SK-N-SH (cell line): ENCODE data around the gene BEX4. TPM values are rescaled to one million over a fixed set of nuclear protein-coding genes. Genes with fewer than 3 reads are reported as not detected.

Experiments used
- CTCF ChIA-PET: fragments of 300-600, 350-600 bp; formaldehyde crosslinking; extraction: SDS; loops from one replicate; lab custom pipeline; 2021; lab: Yijun Ruan, JAX
- POLR2A ChIA-PET: fragments of 350-600 bp; sonication (Branson Sonifier 250); formaldehyde crosslinking; extraction: SDS; loops from one replicate; lab custom pipeline; 2020; ENCODE audit warnings: antibody characterized with exemption, inconsistent platforms; lab: Yijun Ruan, JAX
- DNase-seq: peaks from one replicate; pipeline ENCODE4 v3.0.0; 2012
- H2AFZ ChIP-seq: fragments of 200-600 bp; sonication (generic); 2 replicates; pipeline ENCODE4 v1.8.1; 2016; ENCODE audit warnings: antibody characterized with exemption, mild to moderate bottlenecking, low read depth
- H3F3A ChIP-seq: fragments of 200-600 bp; sonication (generic); replicated peaks from 2 replicates; pipeline ENCODE3; 2016; ENCODE audit warnings: antibody characterized with exemption, mild to moderate bottlenecking; ENCODE audit not compliant: insufficient read depth
- H3K27ac ChIP-seq, 2 experiments: fragments of 200-500 bp in 1 of 2; fragments of 200-600 bp in 1 of 2; sonication (Bioruptor generic) in 1 of 2; sonication (generic), shearing (Covaris generic) in 1 of 2; 2 replicates each; pipeline versions ENCODE4 v1.5.1 to v1.6.1; 2014 to 2016; ENCODE audit warnings: low read depth in 2 of 2, inconsistent platforms in 1 of 2, low read length in 1 of 2, mild to moderate bottlenecking in 1 of 2, mixed read lengths in 1 of 2
- H3K27me3 ChIP-seq: fragments of 200-600 bp; sonication (generic), shearing (Covaris generic); 2 replicates; pipeline ENCODE4 v1.6.1; 2016; ENCODE audit warnings: mixed run types; ENCODE audit not compliant: insufficient read depth
- H3K36me3 ChIP-seq, 2 experiments: fragments of 200-500 bp in 1 of 2; fragments of 200-600 bp in 1 of 2; sonication (Bioruptor generic) in 1 of 2; sonication (generic) in 1 of 2; replicated peaks in 1 of 2; 2 replicates each; pipeline versions ENCODE3 to v1.5.1; 2014 to 2016; ENCODE audit warnings: low read length in 1 of 2, mild to moderate bottlenecking in 1 of 2; ENCODE audit not compliant: insufficient read depth in 2 of 2, control insufficient read depth in 1 of 2
- H3K4me1 ChIP-seq, 2 experiments: fragments of 200-500 bp in 1 of 2; fragments of 200-600 bp in 1 of 2; sonication (Bioruptor generic) in 1 of 2; sonication (generic), shearing (Covaris generic) in 1 of 2; 2 replicates each; pipeline versions ENCODE4 v1.5.1 to v1.6.1; 2014 to 2016; ENCODE audit warnings: low read depth in 1 of 2, low read length in 1 of 2, mixed run types in 1 of 2; ENCODE audit not compliant: insufficient read depth in 2 of 2, control insufficient read depth in 1 of 2
- H3K4me2 ChIP-seq: fragments of 200-600 bp; sonication (generic), shearing (Covaris generic); 2 replicates; pipeline ENCODE4 v1.6.1; 2017; ENCODE audit warnings: mixed run types
- H3K4me3 ChIP-seq, 2 experiments: fragments of 200-500 bp in 1 of 2; fragments of 200-600 bp in 1 of 2; sonication (Bioruptor generic) in 1 of 2; sonication (generic), shearing (Covaris generic) in 1 of 2; 2 replicates each; pipeline versions ENCODE4 v1.5.1 to v1.8.1; 2014 to 2016; ENCODE audit warnings: low read depth in 2 of 2, inconsistent platforms in 1 of 2, low read length in 1 of 2, mild to moderate bottlenecking in 1 of 2, mixed read lengths in 1 of 2, moderate library complexity in 1 of 2
- H3K79me2 ChIP-seq: fragments of 200-600 bp; sonication (generic); 2 replicates; pipeline ENCODE4 v1.8.1; 2017; ENCODE audit warnings: mild to moderate bottlenecking; ENCODE audit not compliant: insufficient read depth
- H3K9ac ChIP-seq: fragments of 200-600 bp; sonication (generic); 2 replicates; pipeline ENCODE4 v1.6.1; 2017; ENCODE audit warnings: mixed run types
- H3K9me2 ChIP-seq: fragments of 200-600 bp; sonication (generic); 2 replicates; pipeline ENCODE4 v1.6.1; 2017; ENCODE audit warnings: mixed run types
- H3K9me3 ChIP-seq: fragments of 200-600 bp; sonication (generic); 2 replicates; pipeline ENCODE4 v1.6.1; 2017; ENCODE audit warnings: mixed run types, mild to moderate bottlenecking, moderate library complexity
- H4K20me1 ChIP-seq: fragments of 200-600 bp; sonication (generic); 2 replicates; pipeline ENCODE4 v1.6.1; 2017; ENCODE audit warnings: mild to moderate bottlenecking, mixed run types; ENCODE audit not compliant: insufficient read depth
- CHD2 ChIP-seq: fragments of 150-350 bp; IDR thresholded peaks from 2 replicates; pipeline ENCODE4 v1.6.1; 2018; ENCODE audit warnings: low read length; ENCODE audit not compliant: partially characterized antibody
- EP300 ChIP-seq, 2 experiments: IDR thresholded peaks; 2 replicates each; pipeline versions ENCODE4 v1.4.0 to v1.6.1; 2012; ENCODE audit warnings: borderline replicate concordance in 1 of 2, low read depth in 1 of 2, low read length in 1 of 2
- EZH2phosphoT487 ChIP-seq: fragments of 200-600 bp; sonication (generic); IDR thresholded peaks from 2 replicates; pipeline ENCODE4 v1.6.1; 2017; ENCODE audit warnings: low read depth, mixed run types, mild to moderate bottlenecking, antibody characterized with exemption, moderate library complexity, borderline replicate concordance
- FOSL2 ChIP-seq: IDR thresholded peaks from 2 replicates; pipeline ENCODE4 v1.4.0; 2012; ENCODE audit warnings: low read depth, mild to moderate bottlenecking, moderate library complexity, borderline replicate concordance
- FOXJ3 ChIP-seq: sonication (generic); formaldehyde crosslinking; IDR thresholded peaks from 2 replicates; pipeline ENCODE4 v1.5.1; 2020; ENCODE audit warnings: mild to moderate bottlenecking, missing genetic modification reagents
- GABPA ChIP-seq: IDR thresholded peaks from 2 replicates; pipeline ENCODE4 v1.4.0; 2012; ENCODE audit warnings: low read depth, mild to moderate bottlenecking
- GATA2 ChIP-seq: sonication (generic); formaldehyde crosslinking; IDR thresholded peaks from 2 replicates; pipeline ENCODE4 v1.5.0; 2020; ENCODE audit warnings: mild to moderate bottlenecking, missing genetic modification reagents
- MEF2A ChIP-seq: IDR thresholded peaks from 2 replicates; pipeline ENCODE4 v1.4.0; 2012; ENCODE audit warnings: low read depth, borderline replicate concordance
- MXI1 ChIP-seq: IDR thresholded peaks from 2 replicates; pipeline ENCODE4 v1.6.1; 2012; ENCODE audit warnings: mild to moderate bottlenecking, low read depth, low read length, improper control_type of control experiment
- NFIC ChIP-seq: IDR thresholded peaks from 2 replicates; pipeline ENCODE4 v1.4.0; 2012; ENCODE audit warnings: borderline replicate concordance
- NRF1 ChIP-seq: IDR thresholded peaks from 2 replicates; pipeline ENCODE4 v1.6.1; 2012; ENCODE audit warnings: low read depth, mild to moderate bottlenecking, low read length
- POLR2AphosphoS5 ChIP-seq: IDR thresholded peaks from 2 replicates; pipeline ENCODE4 v1.6.1; 2012; ENCODE audit warnings: low read depth, low read length
- RAD21 ChIP-seq: IDR thresholded peaks from 2 replicates; pipeline ENCODE4 v1.6.1; 2012; ENCODE audit warnings: mild to moderate bottlenecking, low read length
- RCOR1 ChIP-seq: fragments of 150-350 bp; IDR thresholded peaks from 2 replicates; pipeline ENCODE4 v1.6.1; 2017; ENCODE audit warnings: antibody characterized with exemption, low read length
- RFX5 ChIP-seq: IDR thresholded peaks from 2 replicates; pipeline ENCODE4 v1.6.1; 2012; ENCODE audit warnings: mild to moderate bottlenecking, improper control_type of control experiment, low read length
- RXRA ChIP-seq: IDR thresholded peaks from 2 replicates; pipeline ENCODE4 v1.4.0; 2012; ENCODE audit warnings: low read depth, mild to moderate bottlenecking, borderline replicate concordance
- SIN3A ChIP-seq: IDR thresholded peaks from 2 replicates; pipeline ENCODE4 v1.6.1; 2012; ENCODE audit warnings: low read depth, mild to moderate bottlenecking, low read length, moderate library complexity, borderline replicate concordance
- SMC3 ChIP-seq: IDR thresholded peaks from 2 replicates; pipeline ENCODE4 v1.6.1; 2012; ENCODE audit warnings: low read depth, low read length, improper control_type of control experiment
- TAF1 ChIP-seq: IDR thresholded peaks from 2 replicates; pipeline ENCODE4 v1.6.1; 2012; ENCODE audit warnings: low read depth, mild to moderate bottlenecking, low read length, moderate library complexity, borderline replicate concordance
- TEAD4 ChIP-seq: IDR thresholded peaks from 2 replicates; pipeline ENCODE4 v1.4.0; 2012; ENCODE audit warnings: mild to moderate bottlenecking, borderline replicate concordance; ENCODE audit not compliant: insufficient read depth
- YY1 ChIP-seq: IDR thresholded peaks from 2 replicates; pipeline ENCODE4 v1.4.0; 2012; ENCODE audit warnings: low read depth, mild to moderate bottlenecking
- WGBS: methylation state at CpG from one replicate; pipeline ENCODE4 v1.1.6; 2017; ENCODE audit warnings: low lambda C conversion rate; 5-methylcytosine and 5-hydroxymethylcytosine counted together
- polyA plus RNA-seq, 3 experiments: library from polyadenylated mRNA; depleted of rRNA; stranded (reverse); fragments of >200 nt; gene quantifications; 2 replicates each; pipeline ENCODE4 v1.2.3, GENCODE V29; 2012
- TF ChIP-seq, protein P1 (sequence below): fragments of 150-350 bp; IDR thresholded peaks from 2 replicates; pipeline ENCODE4 v1.6.1; 2017; ENCODE audit warnings: antibody characterized with exemption, low read length, low read depth, borderline replicate concordance
- TF ChIP-seq, protein P2 (sequence below): IDR thresholded peaks from 2 replicates; pipeline ENCODE4 v1.4.0; 2012; ENCODE audit warnings: low read depth, borderline replicate concordance
- TF ChIP-seq, protein P3 (sequence below): IDR thresholded peaks from 2 replicates; pipeline ENCODE4 v1.4.0; 2012; ENCODE audit warnings: low read depth, borderline replicate concordance
- TF ChIP-seq, protein P4 (sequence below): IDR thresholded peaks from 2 replicates; pipeline ENCODE4 v1.4.0; 2012; ENCODE audit warnings: low read depth

BEX4 gene
- polyA plus RNA-seq, 1 of the 3 experiments (the other 2 are of a cell fraction) = 95.7 TPM

DNA sequence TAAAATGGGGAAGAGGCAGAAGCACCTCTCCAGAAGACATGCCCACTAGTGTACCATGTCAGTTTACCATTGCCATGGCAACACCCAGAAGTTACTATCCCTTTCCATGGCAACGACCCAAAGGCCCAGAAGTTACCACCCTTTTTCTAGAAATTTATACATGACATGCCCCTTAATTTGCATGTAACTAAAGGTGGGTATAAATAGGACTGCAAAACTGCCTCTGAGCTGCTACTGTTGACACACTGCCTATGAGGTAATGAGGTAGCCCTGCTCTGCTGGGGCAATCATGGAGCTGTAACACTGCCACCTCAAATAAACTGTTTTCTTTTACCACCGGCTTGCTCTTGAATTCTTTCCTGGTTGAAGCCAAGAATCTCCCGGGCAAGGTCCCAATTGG is 13.9 kb upstream of the BEX4 start:
- no peaks in the 10 kb centered on the region; the same call in 1 of the 2 replicates for H3K27me3 ChIP-seq
- CTCF ChIA-PET = interaction anchor here (2.2 kb wide), 1 partner anchor 10 kb away, joined by 7 read pairs; no protein-coding TSS in a partner anchor
- no peak overlapping the region for H3K9ac ChIP-seq
- no peak overlapping the region for H3K4me3 ChIP-seq
- no peak for DNase-seq
- no peak overlapping the region for H3K4me2 ChIP-seq
- WGBS = 20% methylated on average over 3 of the region's 3 CpGs
- H3K36me3 ChIP-seq = no peaks in the 10 kb centered on the region
- no peak overlapping the region for H2AFZ ChIP-seq
- H3F3A ChIP-seq = no peaks in the 10 kb centered on the region
- no peak overlapping the region for H3K27ac ChIP-seq
- POLR2A ChIA-PET = no interaction called here
- no peaks in the 10 kb centered on the region for H3K4me1 ChIP-seq
- H3K9me3 ChIP-seq = no peaks in the 10 kb centered on the region
- no peaks in the 10 kb centered on the region for H4K20me1 ChIP-seq
- no peaks in the 10 kb centered on the region for H3K79me2 ChIP-seq
- no peaks in the 10 kb centered on the region for H3K9me2 ChIP-seq
- no peak for TF ChIP-seq FOXJ3
- TF ChIP-seq EZH2phosphoT487 = no peak
- no peak for TF ChIP-seq RFX5
- TF ChIP-seq EP300 (IDR thresholded peaks at IDR 0.05; ENCODE audit: borderline replicate concordance in 1 of 2, low read depth in 1 of 2, low read length in 1 of 2) = no peak
- TF ChIP-seq SIN3A = no peak
- TF ChIP-seq SMC3 = no peak
- TF ChIP-seq TEAD4 = no peak
- no peak for TF ChIP-seq RXRA
- TF ChIP-seq POLR2AphosphoS5 = no peak
- TF ChIP-seq RCOR1 = no peak
- TF ChIP-seq, protein P1, sequence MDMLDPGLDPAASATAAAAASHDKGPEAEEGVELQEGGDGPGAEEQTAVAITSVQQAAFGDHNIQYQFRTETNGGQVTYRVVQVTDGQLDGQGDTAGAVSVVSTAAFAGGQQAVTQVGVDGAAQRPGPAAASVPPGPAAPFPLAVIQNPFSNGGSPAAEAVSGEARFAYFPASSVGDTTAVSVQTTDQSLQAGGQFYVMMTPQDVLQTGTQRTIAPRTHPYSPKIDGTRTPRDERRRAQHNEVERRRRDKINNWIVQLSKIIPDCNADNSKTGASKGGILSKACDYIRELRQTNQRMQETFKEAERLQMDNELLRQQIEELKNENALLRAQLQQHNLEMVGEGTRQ = no peak
- TF ChIP-seq GATA2 (CRISPR knock-in tag) = no peak
- no peak for TF ChIP-seq YY1
- TF ChIP-seq, protein P2, sequence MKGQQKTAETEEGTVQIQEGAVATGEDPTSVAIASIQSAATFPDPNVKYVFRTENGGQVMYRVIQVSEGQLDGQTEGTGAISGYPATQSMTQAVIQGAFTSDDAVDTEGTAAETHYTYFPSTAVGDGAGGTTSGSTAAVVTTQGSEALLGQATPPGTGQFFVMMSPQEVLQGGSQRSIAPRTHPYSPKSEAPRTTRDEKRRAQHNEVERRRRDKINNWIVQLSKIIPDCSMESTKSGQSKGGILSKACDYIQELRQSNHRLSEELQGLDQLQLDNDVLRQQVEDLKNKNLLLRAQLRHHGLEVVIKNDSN = no peak
- no peak for TF ChIP-seq GABPA
- no peak for TF ChIP-seq MXI1

DNA sequence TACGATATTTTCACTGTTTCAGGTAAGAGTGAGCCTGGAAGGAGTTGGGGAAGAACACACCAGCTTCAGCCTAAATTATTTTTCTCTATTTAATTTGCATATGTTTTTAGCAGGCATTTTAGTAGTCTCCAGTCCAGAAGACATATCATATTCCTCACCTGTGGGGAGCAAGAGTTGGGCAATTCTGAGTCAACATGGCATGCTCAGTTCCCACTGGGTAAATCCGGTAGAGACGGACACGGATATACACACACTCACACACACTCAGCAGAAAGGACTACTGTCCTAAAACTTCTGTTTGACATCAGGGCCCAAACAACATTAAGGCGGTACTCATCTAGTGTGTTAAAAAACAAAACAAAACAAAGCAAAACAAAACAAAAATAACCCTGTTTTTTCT is 4.9 kb upstream of the BEX4 start:
- H3K36me3 ChIP-seq = no peaks in the 10 kb centered on the region
- ChIA-PET CTCF (interaction anchor here (0.7 to 3.3 kb wide), 9 partner anchors 9 to 254 kb away, joined by 3 to 21 read pairs (median 7); no protein-coding TSS in a partner anchor), POLR2A (no interaction called here)
- H4K20me1 ChIP-seq = no peaks in the 10 kb centered on the region
- H3K9ac ChIP-seq = no peak overlapping the region
- no peaks in the 10 kb centered on the region for H3K4me1 ChIP-seq
- H3K27ac ChIP-seq = no peak overlapping the region
- no peak for DNase-seq
- TF ChIP-seq FOXJ3 = no peak
- no peak for TF ChIP-seq GABPA
- no peak for TF ChIP-seq TAF1
- no peak for TF ChIP-seq NRF1
- TF ChIP-seq RAD21 = no peak
- no peak for TF ChIP-seq CHD2
- no peak for TF ChIP-seq MEF2A
- no peak for TF ChIP-seq YY1
- TF ChIP-seq, protein P3, sequence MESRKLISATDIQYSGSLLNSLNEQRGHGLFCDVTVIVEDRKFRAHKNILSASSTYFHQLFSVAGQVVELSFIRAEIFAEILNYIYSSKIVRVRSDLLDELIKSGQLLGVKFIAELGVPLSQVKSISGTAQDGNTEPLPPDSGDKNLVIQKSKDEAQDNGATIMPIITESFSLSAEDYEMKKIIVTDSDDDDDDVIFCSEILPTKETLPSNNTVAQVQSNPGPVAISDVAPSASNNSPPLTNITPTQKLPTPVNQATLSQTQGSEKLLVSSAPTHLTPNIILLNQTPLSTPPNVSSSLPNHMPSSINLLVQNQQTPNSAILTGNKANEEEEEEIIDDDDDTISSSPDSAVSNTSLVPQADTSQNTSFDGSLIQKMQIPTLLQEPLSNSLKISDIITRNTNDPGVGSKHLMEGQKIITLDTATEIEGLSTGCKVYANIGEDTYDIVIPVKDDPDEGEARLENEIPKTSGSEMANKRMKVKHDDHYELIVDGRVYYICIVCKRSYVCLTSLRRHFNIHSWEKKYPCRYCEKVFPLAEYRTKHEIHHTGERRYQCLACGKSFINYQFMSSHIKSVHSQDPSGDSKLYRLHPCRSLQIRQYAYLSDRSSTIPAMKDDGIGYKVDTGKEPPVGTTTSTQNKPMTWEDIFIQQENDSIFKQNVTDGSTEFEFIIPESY = no peak
- TF ChIP-seq SMC3 = no peak
- TF ChIP-seq, protein P4, sequence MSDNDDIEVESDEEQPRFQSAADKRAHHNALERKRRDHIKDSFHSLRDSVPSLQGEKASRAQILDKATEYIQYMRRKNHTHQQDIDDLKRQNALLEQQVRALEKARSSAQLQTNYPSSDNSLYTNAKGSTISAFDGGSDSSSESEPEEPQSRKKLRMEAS = no peak
- no peak for TF ChIP-seq RCOR1
- TF ChIP-seq SIN3A = no peak
- TF ChIP-seq, protein P1 = no peak
- no peak for TF ChIP-seq NFIC
- TF ChIP-seq FOSL2 = no peak
- no peak for TF ChIP-seq TEAD4
- TF ChIP-seq EZH2phosphoT487 = no peak
- no peaks in the 10 kb centered on the region for H3K79me2 ChIP-seq
- H3K4me3 ChIP-seq = no peak overlapping the region
- no peaks in the 10 kb centered on the region for H3K9me2 ChIP-seq
- no peaks in the 10 kb centered on the region for H3K9me3 ChIP-seq
- H3K4me2 ChIP-seq = no peak overlapping the region
- H3F3A ChIP-seq = no peaks in the 10 kb centered on the region
- H2AFZ ChIP-seq = no peak overlapping the region
- 50% methylated on average over 5 of the region's 5 CpGs for WGBS
- no peaks in the 10 kb centered on the region; the same call in 1 of the 2 replicates for H3K27me3 ChIP-seq
